Skin of body (tissue), 2 donors: Measurements from ENCODE around the gene HLA-DRA. TPM values are rescaled to one million over a fixed set of nuclear protein-coding genes. Genes with fewer than 3 reads are reported as not detected.
"Not testable (repeated sequence)": the region's sequence is repeated elsewhere in the genome, so short reads cannot be mapped to it uniquely, and the experiment has no call there.

Experiments
- DNase-seq: peaks from one replicate; lab custom pipeline; 2025; lab: John Stamatoyannopoulos, UW
- total RNA-seq: library from RNA; depleted of rRNA; stranded (reverse); fragments of >200 nt; gene quantifications from one replicate; pipeline ENCODE4 v1.2.3, GENCODE V29; 2014

Gene HLA-DRA
- total RNA-seq, 1 donor from 2014 or later: 92.8 TPM

- DNase-seq: no peak
Measured at GRCh38 chr6:32430179-32430578, 9.5 kb upstream of the HLA-DRA start.

- no peak for DNase-seq
Measured at GRCh38 chr6:32431142-32431541, 8.5 kb upstream of the HLA-DRA start.

GRCh38 chr6:32432050-32432450, 7.6 kb upstream of the HLA-DRA start:
- DNase-seq: no peak

GRCh38 chr6:32433950-32434349, 5.7 kb upstream of the HLA-DRA start:
- DNase-seq: not testable (repeated sequence)

GRCh38 chr6:32436186-32436585, 3.5 kb upstream of the HLA-DRA start:
- DNase-seq: no peak

GRCh38 chr6:32436995-32437836, 2.5 kb upstream of the HLA-DRA start:
- no peak for DNase-seq

- no peak for DNase-seq
Measured at GRCh38 chr6:32439139-32439538, 548 bp upstream of the HLA-DRA start.

- DNase-seq: no peak
Measured at GRCh38 chr6:32442243-32442667, 2.6 kb downstream of the HLA-DRA start.

GRCh38 chr6:32442977-32443552, 3.4 kb downstream of the HLA-DRA start:
- DNase-seq: no peak

GRCh38 chr6:32444433-32444832, 4.7 kb downstream of the HLA-DRA start:
- DNase-seq: no peak

- no peak for DNase-seq
Measured at GRCh38 chr6:32445321-32445854, 5.7 kb downstream of the HLA-DRA start.

- DNase-seq: no peak
Measured at GRCh38 chr6:32447932-32448331, 8.2 kb downstream of the HLA-DRA start.

- DNase-seq: no peak
Measured at GRCh38 chr6:32449088-32449736, 9.5 kb downstream of the HLA-DRA start.

GRCh38 chr6:32457054-32457453, 17.4 kb downstream of the HLA-DRA start:
- DNase-seq: no peak

GRCh38 chr6:32459781-32460424, 20.2 kb downstream of the HLA-DRA start:
- no peak for DNase-seq

GRCh38 chr6:32460528-32460927, 20.8 kb downstream of the HLA-DRA start:
- no peak for DNase-seq

GRCh38 chr6:32461493-32461892, 21.8 kb downstream of the HLA-DRA start:
- no peak for DNase-seq

- DNase-seq: no peak
Measured at GRCh38 chr6:32462609-32463008, 22.9 kb downstream of the HLA-DRA start.

- not testable (repeated sequence) for DNase-seq
Measured at GRCh38 chr6:32467743-32468503, 28.2 kb downstream of the HLA-DRA start.

- DNase-seq: no peak
Measured at GRCh38 chr6:32472781-32473375, 33.2 kb downstream of the HLA-DRA start.
